Ishikawa (cell line): ENCODE results near the gene OR10R2.

Experiments
- CREB1 ChIP-seq: IDR thresholded peaks from 2 replicates; pipeline ENCODE4 v1.6.1; 2012; ENCODE audit warnings: low read depth
- EP300 ChIP-seq: IDR thresholded peaks from 2 replicates; pipeline ENCODE4 v1.6.1; 2012; ENCODE audit warnings: borderline replicate concordance
- FOXM1 ChIP-seq: IDR thresholded peaks from 2 replicates; pipeline ENCODE4 v1.6.1; 2012; ENCODE audit warnings: low read depth, borderline replicate concordance
- NFIC ChIP-seq: IDR thresholded peaks from 2 replicates; pipeline ENCODE4 v1.6.1; 2012
- REST ChIP-seq: IDR thresholded peaks from 2 replicates; pipeline ENCODE4 v1.6.1; 2012; ENCODE audit warnings: low read depth, mild to moderate bottlenecking
- TAF1 ChIP-seq: IDR thresholded peaks from 2 replicates; pipeline ENCODE4 v1.6.1; 2012; ENCODE audit warnings: low read depth, mild to moderate bottlenecking
- TCF12 ChIP-seq: IDR thresholded peaks from 2 replicates; pipeline ENCODE4 v1.6.1; 2012; ENCODE audit warnings: low read depth
- TEAD4 ChIP-seq: IDR thresholded peaks from 2 replicates; pipeline ENCODE4 v1.6.1; 2012
- USF1 ChIP-seq: IDR thresholded peaks from 2 replicates; pipeline ENCODE4 v1.6.1; 2012
- ZBTB7A ChIP-seq: IDR thresholded peaks from 2 replicates; pipeline ENCODE4 v1.6.1; 2012; ENCODE audit warnings: low read depth
- TF ChIP-seq, protein P1 (sequence below): IDR thresholded peaks from 2 replicates; pipeline ENCODE4 v1.6.1; 2012

DNA sequence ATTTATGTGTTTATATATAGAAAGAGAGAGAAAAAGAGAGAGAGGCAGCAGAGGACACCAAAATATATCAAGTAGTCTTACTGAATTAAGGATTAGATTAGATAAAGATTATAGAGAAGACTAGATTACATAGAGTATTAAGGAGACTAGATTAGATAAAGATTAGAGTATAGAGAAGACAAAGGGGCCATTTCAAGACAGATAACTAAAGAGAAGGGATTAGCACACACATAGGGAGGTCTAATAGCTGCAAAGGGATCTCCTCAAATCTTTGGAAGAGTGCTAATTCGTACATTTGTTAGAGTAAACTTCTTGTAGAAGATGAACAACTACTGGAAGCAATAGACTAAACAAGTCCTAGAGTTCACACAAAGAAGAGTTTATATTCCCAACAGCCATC is 48.0 kb downstream of the OR10R2 start:
- TF ChIP-seq, protein P1, sequence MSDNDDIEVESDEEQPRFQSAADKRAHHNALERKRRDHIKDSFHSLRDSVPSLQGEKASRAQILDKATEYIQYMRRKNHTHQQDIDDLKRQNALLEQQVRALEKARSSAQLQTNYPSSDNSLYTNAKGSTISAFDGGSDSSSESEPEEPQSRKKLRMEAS, result no peak
- TF ChIP-seq USF1, result no peak
- no peak for TF ChIP-seq ZBTB7A
- no peak for TF ChIP-seq FOXM1
- no peak for TF ChIP-seq EP300
- no peak for TF ChIP-seq TCF12
- no peak for TF ChIP-seq NFIC
- no peak for TF ChIP-seq REST
- TF ChIP-seq CREB1, result no peak
- TF ChIP-seq TEAD4, result no peak
- TF ChIP-seq TAF1, result no peak
